ENCODE results near the gene KCNJ16.
"Not testable (repeated sequence)": the region's sequence is repeated elsewhere in the genome, so short reads cannot be mapped to it uniquely, and the experiment has no call there.

The KCNJ16 gene

GRCh38 chr17:70034158-70034557 is 40.9 kb upstream of the KCNJ16 start:
- Histone ChIP-seq H3K36me3 (no peaks in the 10 kb centered on the region), H3K27me3 (no peaks in the 10 kb centered on the region), H3K9me3 (no peaks in the 10 kb centered on the region), H3K4me1 (no peaks in the 10 kb centered on the region), H3K4me3 (ENCODE audit: low read depth, low read length) (no peak overlapping the region)
- TF ChIP-seq, protein P1, sequence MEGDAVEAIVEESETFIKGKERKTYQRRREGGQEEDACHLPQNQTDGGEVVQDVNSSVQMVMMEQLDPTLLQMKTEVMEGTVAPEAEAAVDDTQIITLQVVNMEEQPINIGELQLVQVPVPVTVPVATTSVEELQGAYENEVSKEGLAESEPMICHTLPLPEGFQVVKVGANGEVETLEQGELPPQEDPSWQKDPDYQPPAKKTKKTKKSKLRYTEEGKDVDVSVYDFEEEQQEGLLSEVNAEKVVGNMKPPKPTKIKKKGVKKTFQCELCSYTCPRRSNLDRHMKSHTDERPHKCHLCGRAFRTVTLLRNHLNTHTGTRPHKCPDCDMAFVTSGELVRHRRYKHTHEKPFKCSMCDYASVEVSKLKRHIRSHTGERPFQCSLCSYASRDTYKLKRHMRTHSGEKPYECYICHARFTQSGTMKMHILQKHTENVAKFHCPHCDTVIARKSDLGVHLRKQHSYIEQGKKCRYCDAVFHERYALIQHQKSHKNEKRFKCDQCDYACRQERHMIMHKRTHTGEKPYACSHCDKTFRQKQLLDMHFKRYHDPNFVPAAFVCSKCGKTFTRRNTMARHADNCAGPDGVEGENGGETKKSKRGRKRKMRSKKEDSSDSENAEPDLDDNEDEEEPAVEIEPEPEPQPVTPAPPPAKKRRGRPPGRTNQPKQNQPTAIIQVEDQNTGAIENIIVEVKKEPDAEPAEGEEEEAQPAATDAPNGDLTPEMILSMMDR (IDR thresholded peaks at IDR 0.05; ENCODE audit: low read depth, low read length) = no peak
- DNase-seq = no peak

DNA sequence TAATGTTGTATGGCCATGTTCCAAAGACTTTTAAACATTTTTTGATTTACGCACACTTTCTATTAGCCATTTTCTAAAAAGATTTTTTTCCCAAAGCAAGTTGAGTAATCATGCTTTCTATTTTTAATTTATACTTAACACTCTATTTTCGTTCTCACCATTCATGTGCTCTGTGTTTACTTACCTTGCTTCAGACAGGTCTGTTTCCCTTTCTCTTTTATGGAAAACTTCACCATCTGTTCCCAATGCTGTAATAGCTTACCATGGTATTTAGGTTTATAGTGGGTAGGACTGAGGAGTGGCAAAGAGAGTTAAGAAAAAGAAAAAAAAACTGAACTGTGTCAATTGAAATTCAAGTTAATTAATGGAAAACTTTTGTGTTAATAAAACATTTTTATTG is 37.5 kb upstream of the KCNJ16 start:
- no peaks in the 10 kb centered on the region for H3K27me3 ChIP-seq
- no peaks in the 10 kb centered on the region for H3K4me1 ChIP-seq
- H3K9me3 ChIP-seq = no peaks in the 10 kb centered on the region
- TF ChIP-seq, protein P1 (IDR thresholded peaks at IDR 0.05; ENCODE audit: low read depth, low read length) = no peak
- no peaks in the 10 kb centered on the region for H3K36me3 ChIP-seq
- no peak overlapping the region for H3K4me3 ChIP-seq (ENCODE audit: low read depth, low read length)
- no peak for DNase-seq

- Histone ChIP-seq H3K36me3 (no peaks in the 10 kb centered on the region), H3K4me3 (ENCODE audit: low read depth, low read length) (no peak overlapping the region), H3K27me3 (no peaks in the 10 kb centered on the region), H3K4me1 (no peaks in the 10 kb centered on the region), H3K9me3 (no peaks in the 10 kb centered on the region)
- no peak for DNase-seq
- TF ChIP-seq, protein P1 (IDR thresholded peaks at IDR 0.05; ENCODE audit: low read depth, low read length) = no peak
Observed at GRCh38 chr17:70040336-70040735, 34.7 kb upstream of the KCNJ16 start.

DNA sequence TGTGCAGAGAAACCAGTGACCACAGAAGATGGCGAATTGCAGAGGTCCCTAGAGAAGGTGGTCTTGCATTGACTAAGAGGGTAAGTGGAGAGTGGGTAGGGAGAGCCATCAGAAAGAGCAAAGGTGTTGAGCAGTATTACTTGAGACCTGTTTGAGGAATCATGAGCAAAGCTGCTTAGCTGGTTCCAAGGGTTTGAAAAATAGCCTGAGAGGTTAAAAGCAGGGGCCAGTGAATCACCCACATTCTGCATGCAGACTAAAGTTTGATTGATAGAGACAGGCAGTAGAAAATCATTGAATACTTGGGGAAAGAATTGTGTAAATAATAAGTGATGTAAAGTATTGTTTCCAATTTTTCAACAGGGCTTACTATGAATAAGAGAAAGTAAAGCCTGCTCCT is 34.0 kb upstream of the KCNJ16 start:
- Histone ChIP-seq H3K27me3 (no peaks in the 10 kb centered on the region), H3K4me3 (ENCODE audit: low read depth, low read length) (no peak overlapping the region), H3K36me3 (no peaks in the 10 kb centered on the region), H3K9me3 (no peaks in the 10 kb centered on the region), H3K4me1 (no peaks in the 10 kb centered on the region)
- DNase-seq = no peak
- TF ChIP-seq, protein P1 (IDR thresholded peaks at IDR 0.05; ENCODE audit: low read depth, low read length) = no peak

DNA sequence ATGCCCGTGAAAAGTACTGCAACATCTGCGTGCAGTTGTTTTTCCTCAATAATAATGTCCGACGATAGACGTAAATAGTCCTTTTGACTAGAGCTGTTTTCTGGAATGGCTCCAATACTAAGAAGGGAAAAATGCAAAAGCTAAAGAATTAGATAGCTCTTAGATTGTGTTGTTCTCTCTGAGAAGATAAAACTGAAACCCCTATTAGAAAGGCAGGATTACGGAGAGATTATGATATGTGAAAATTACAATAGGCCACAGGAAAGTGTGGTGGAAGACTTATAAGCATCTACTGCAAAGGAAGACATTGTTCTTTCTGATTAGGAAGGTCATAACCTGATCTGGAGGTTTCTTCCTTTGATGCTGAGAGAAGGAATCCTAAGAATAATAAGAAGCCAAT is 33.5 kb upstream of the KCNJ16 start:
- no peaks in the 10 kb centered on the region for H3K36me3 ChIP-seq
- DNase-seq = no peak
- H3K27me3 ChIP-seq = no peaks in the 10 kb centered on the region
- H3K4me1 ChIP-seq = no peaks in the 10 kb centered on the region
- TF ChIP-seq, protein P1 (IDR thresholded peaks at IDR 0.05; ENCODE audit: low read depth, low read length) = no peak
- H3K4me3 ChIP-seq (ENCODE audit: low read depth, low read length) = no peak overlapping the region
- H3K9me3 ChIP-seq = no peaks in the 10 kb centered on the region

- H3K9me3 ChIP-seq; H3K27me3 ChIP-seq; H3K36me3 ChIP-seq; H3K4me3 ChIP-seq (ENCODE audit: low read depth, low read length); H3K4me1 ChIP-seq; DNase-seq: not testable (repeated sequence)
Observed at GRCh38 chr17:70045780-70046179, 29.2 kb upstream of the KCNJ16 start.

Data from BE2C (cell line).